ENCODE data around the gene FLVCR2.

The FLVCR2 gene

DNA sequence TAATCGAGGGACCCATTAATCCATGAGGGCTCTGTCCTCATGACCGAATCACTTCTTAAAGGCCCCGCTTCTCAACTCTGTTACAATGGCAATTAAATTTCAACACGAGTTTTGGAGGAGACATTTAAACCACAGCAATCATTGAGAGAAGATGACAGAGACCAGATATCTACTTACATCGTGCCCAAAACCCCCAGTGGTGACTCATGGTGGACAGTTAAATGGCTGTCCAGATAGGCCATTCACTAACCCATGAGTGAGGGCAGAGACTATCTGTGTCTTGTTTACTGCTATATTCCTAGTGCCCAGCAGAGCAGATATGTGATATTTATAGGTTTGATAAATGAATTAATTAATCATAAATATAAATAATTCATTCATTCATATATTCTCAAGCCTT, 20.0 kb upstream of the FLVCR2 start:
- TF ChIP-seq, protein P1, sequence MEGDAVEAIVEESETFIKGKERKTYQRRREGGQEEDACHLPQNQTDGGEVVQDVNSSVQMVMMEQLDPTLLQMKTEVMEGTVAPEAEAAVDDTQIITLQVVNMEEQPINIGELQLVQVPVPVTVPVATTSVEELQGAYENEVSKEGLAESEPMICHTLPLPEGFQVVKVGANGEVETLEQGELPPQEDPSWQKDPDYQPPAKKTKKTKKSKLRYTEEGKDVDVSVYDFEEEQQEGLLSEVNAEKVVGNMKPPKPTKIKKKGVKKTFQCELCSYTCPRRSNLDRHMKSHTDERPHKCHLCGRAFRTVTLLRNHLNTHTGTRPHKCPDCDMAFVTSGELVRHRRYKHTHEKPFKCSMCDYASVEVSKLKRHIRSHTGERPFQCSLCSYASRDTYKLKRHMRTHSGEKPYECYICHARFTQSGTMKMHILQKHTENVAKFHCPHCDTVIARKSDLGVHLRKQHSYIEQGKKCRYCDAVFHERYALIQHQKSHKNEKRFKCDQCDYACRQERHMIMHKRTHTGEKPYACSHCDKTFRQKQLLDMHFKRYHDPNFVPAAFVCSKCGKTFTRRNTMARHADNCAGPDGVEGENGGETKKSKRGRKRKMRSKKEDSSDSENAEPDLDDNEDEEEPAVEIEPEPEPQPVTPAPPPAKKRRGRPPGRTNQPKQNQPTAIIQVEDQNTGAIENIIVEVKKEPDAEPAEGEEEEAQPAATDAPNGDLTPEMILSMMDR (IDR thresholded peaks at IDR 0.05), result no peak

DNA sequence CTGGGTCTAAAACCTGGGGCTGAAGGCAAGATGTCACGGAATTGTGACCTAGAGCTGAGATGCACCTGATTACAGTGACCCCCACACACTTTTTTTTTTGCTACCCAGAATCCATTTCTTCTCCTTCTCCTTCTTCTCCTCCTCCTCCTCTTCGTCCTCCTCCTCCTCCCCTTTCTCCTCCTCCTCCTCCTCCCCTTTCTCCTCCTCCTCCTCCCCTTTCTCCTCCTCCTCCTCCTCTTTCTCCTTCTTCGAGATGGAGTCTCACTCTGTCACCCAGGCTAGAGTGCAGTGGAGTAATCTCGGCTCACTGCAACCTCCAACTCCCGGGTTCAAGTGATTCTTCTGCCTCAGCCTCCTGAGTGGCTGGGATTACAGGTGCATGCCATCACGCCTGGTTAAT, 19.4 kb upstream of the FLVCR2 start:
- TF ChIP-seq, protein P1 (IDR thresholded peaks at IDR 0.05), result no peak

DNA sequence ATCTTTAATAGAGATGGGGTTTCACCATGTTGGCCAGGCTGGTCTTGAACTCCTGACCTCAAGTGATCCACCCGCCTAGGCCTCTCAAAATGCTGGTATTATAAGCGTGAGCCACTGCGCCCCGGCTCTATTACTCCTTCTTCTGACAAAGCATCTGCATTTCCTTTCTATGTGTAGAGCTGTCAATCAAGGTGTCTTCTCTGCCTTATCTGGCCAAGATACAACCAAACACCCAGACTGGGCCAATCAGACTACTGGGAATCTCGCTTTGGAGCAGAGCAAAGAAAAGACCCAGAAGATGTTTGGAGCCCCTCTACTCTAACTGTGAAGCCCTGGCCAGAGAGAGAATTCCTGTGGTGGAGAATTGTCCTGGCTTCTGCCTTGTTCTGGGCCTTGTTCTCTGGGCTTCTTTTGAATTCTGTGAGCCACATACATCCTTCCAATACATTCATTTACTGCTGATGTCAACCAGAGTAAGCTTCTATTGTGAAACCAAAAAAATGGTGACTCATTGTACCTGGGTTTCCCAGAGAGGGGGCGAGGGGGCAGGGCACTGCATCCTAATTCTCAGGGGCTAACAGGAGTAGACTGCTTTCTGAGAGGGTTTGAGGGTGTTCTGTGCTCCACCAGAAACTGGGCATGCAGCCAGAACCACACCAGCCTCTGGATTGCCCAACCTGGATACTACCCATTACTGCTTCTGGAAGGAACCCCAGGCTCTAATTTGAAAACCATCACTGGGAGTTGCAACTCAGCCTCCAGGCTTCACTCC, 18.8 kb upstream of the FLVCR2 start:
- TF ChIP-seq, protein P1 (IDR thresholded peaks at IDR 0.05), result no peak

- TF ChIP-seq, protein P1 (IDR thresholded peaks at IDR 0.05), result peak; percentile 86
Observed at GRCh38 chr14:75561013-75561432, 17.4 kb upstream of the FLVCR2 start.

- TF ChIP-seq, protein P1 (IDR thresholded peaks at IDR 0.05), result no peak
Observed at GRCh38 chr14:75562089-75562488, 16.3 kb upstream of the FLVCR2 start.

- TF ChIP-seq, protein P1 (IDR thresholded peaks at IDR 0.05), result no peak
Observed at GRCh38 chr14:75562489-75562888, 15.9 kb upstream of the FLVCR2 start.

DNA sequence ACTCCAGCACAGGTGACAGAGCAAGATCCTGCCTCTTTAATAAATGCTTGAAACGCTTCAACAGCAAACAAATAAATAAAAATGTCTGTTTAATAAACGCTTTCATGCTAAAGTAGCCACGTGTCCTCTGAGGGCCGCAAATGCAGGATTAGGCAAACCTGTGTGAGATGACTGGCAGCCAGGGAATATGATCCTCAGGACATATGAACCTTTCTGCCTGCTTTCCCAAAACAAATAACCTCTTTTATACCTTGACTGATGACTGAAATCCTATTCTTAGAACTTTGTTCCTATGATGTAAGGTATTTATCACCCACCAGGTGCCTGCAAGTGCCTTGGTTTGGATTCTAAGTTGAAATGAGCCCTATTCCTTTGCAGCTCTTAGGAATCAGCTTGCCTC, 14.5 kb upstream of the FLVCR2 start:
- TF ChIP-seq, protein P1 (IDR thresholded peaks at IDR 0.05), result no peak

Measured in LNCAP (cell line).